Osteoblast (primary cell): ENCODE results near the gene RALGPS2. TPM values are rescaled to one million over a fixed set of nuclear protein-coding genes. Genes with fewer than 3 reads are reported as not detected.

ENCODE experiments used
- DNase-seq: peaks from one replicate; pipeline ENCODE4 v3.0.0; 2011; ENCODE audit warnings: low spot score, mixed read lengths; ENCODE audit not compliant: insufficient read length; ENCODE audit errors: missing footprints
- H2AFZ ChIP-seq: 2 replicates; pipeline ENCODE4 v1.6.0; 2011; ENCODE audit warnings: mild to moderate bottlenecking, low read length
- H3K27ac ChIP-seq: 2 replicates; pipeline ENCODE4 v1.5.1; 2011; ENCODE audit warnings: mild to moderate bottlenecking, low read depth, low read length, moderate library complexity
- H3K27me3 ChIP-seq: 2 replicates; pipeline ENCODE4 v1.6.0; 2012; ENCODE audit warnings: mild to moderate bottlenecking, control low read depth, inconsistent platforms, low read length, moderate library complexity; ENCODE audit not compliant: insufficient read depth
- H3K36me3 ChIP-seq: 2 replicates; pipeline ENCODE4 v1.5.1; 2011; ENCODE audit warnings: mild to moderate bottlenecking, low read length, control low read depth, moderate library complexity; ENCODE audit not compliant: insufficient read depth
- H3K4me1 ChIP-seq: 2 replicates; pipeline ENCODE4 v1.5.1; 2011; ENCODE audit warnings: mild to moderate bottlenecking, low read length, control low read depth, moderate library complexity; ENCODE audit not compliant: insufficient read depth
- H3K4me2 ChIP-seq: 2 replicates; pipeline ENCODE4 v1.6.0; 2011; ENCODE audit warnings: mild to moderate bottlenecking, low read length; ENCODE audit not compliant: insufficient read depth
- H3K4me3 ChIP-seq: fragments of 200-600 bp; sonication (generic); 3 replicates; pipeline ENCODE4 v1.5.1; 2012; ENCODE audit warnings: mild to moderate bottlenecking, low read length, inconsistent platforms; ENCODE audit not compliant: insufficient read depth
- H3K79me2 ChIP-seq: 2 replicates; pipeline ENCODE4 v1.6.0; 2012; ENCODE audit warnings: mild to moderate bottlenecking, low read length, control low read depth, inconsistent platforms; ENCODE audit not compliant: insufficient read depth
- H3K9me3 ChIP-seq: 2 replicates; pipeline ENCODE4 v1.5.1; 2011; ENCODE audit warnings: low read depth, low read length, control low read depth
- H4K20me1 ChIP-seq: 2 replicates; pipeline ENCODE4 v1.6.0; 2012; ENCODE audit warnings: mild to moderate bottlenecking, low read length, control low read depth; ENCODE audit not compliant: insufficient read depth
- CTCF ChIP-seq: IDR thresholded peaks from 2 replicates; pipeline ENCODE4 v1.5.1; 2011; ENCODE audit warnings: mild to moderate bottlenecking, low read depth, low read length, moderate library complexity; ENCODE audit errors: extremely low read depth
- total RNA-seq: library from RNA; depleted of rRNA; stranded (reverse); fragments of >200 nt; gene quantifications from 2 replicates; pipeline ENCODE4 v1.2.3, GENCODE V29; 2012

Gene RALGPS2
- total RNA-seq, 1 donor: 40.2 TPM

DNA sequence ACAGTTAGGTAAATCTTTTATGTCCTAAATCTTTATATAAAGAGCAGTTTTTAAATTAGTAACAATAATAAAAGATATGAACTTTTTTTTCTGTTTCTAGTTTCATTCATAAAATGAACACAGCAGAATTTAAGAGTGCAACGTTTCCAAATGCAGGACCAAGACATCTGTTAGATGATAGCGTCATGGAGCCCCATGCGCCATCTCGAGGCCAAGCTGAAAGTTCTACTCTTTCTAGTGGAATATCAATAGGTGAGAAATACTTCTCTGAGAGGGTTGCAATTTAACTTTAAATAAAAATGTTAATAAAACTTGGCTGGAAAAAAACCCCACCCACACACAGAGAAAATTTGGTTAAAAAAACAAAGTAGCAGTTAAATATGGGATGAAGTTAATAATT is 160.8 kb downstream of the RALGPS2 start:
- Histone ChIP-seq H3K27ac (no peak overlapping the region), H3K4me1 (no peaks in the 10 kb centered on the region), H3K79me2 (no peaks in the 10 kb centered on the region), H2AFZ (no peak overlapping the region), H4K20me1 (no peaks in the 10 kb centered on the region), H3K4me2 (no peak overlapping the region), H3K4me3 (no peak overlapping the region), H3K27me3 (no peaks in the 10 kb centered on the region), H3K36me3 (peaks cover 6% of the 10 kb centered on the region), H3K9me3 (no peaks in the 10 kb centered on the region)
- no peak for TF ChIP-seq CTCF
- no peak for DNase-seq

DNA sequence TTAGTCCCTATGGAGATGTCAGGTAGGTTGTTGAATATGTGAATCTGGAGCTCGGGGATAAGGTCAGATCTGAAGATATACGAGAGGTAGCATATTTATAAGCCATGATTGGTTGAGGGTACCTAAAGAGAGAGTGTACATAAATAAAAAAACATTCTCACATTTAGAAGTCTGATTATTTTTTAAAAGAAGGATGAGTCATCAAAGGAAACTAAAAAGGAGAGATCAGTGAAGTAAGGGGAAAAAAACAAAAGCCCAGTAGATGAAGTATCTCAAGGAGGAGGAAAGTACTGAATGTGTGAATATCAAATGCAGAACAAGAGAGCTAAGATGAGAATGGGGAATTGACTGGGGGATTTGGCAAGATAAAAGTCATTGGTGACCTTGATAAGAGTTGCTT is 161.5 kb downstream of the RALGPS2 start:
- Histone ChIP-seq H3K4me2 (no peak overlapping the region), H3K36me3 (peaks cover 3% of the 10 kb centered on the region), H3K4me3 (no peak overlapping the region)

GRCh38 chr1:178895928-178896327 is 170.9 kb downstream of the RALGPS2 start:
- no peak for TF ChIP-seq CTCF
- no peak for DNase-seq
- H3K4me2 ChIP-seq: no peak overlapping the region
- H3K79me2 ChIP-seq: no peaks in the 10 kb centered on the region
- H3K4me3 ChIP-seq: no peak overlapping the region
- H3K27ac ChIP-seq: no peak overlapping the region
- H3K27me3 ChIP-seq: no peaks in the 10 kb centered on the region
- H4K20me1 ChIP-seq: no peaks in the 10 kb centered on the region
- H3K36me3 ChIP-seq: peaks cover 20% of the 10 kb centered on the region
- no peak overlapping the region for H2AFZ ChIP-seq
- no peaks in the 10 kb centered on the region for H3K9me3 ChIP-seq
- no peaks in the 10 kb centered on the region for H3K4me1 ChIP-seq

More for the DNA sequence above, 161.5 kb downstream of the RALGPS2 start:
- Histone ChIP-seq H3K27ac (no peak overlapping the region), H4K20me1 (no peaks in the 10 kb centered on the region), H3K9me3 (no peaks in the 10 kb centered on the region), H3K27me3 (no peaks in the 10 kb centered on the region), H3K79me2 (no peaks in the 10 kb centered on the region), H2AFZ (no peak overlapping the region), H3K4me1 (no peaks in the 10 kb centered on the region)
- no peak for DNase-seq
- TF ChIP-seq CTCF: no peak

- Histone ChIP-seq H3K27me3 (no peaks in the 10 kb centered on the region), H2AFZ (no peak overlapping the region), H3K9me3 (no peaks in the 10 kb centered on the region), H3K79me2 (no peaks in the 10 kb centered on the region), H3K4me2 (no peak overlapping the region), H4K20me1 (no peaks in the 10 kb centered on the region), H3K36me3 (peaks cover 31% of the 10 kb centered on the region), H3K27ac (no peak overlapping the region), H3K4me1 (no peaks in the 10 kb centered on the region), H3K4me3 (no peak overlapping the region)
- no peak for TF ChIP-seq CTCF
- DNase-seq: no peak
Observed at GRCh38 chr1:178898401-178898800, 173.4 kb downstream of the RALGPS2 start.
